GM12875 (cell line): Measurements from ENCODE around the gene DNAJB8.

Experiments used
- H3K4me3 ChIP-seq: one replicate; pipeline ENCODE4 v1.5.1; 2011; ENCODE audit warnings: low read depth, low read length, control low read depth
- CTCF ChIP-seq: IDR thresholded peaks from 2 replicates; pipeline ENCODE4 v1.5.1; 2011; ENCODE audit warnings: low read depth, mild to moderate bottlenecking, control low read depth, inconsistent platforms, low read length, moderate library complexity, borderline replicate concordance; ENCODE audit not compliant: insufficient read depth

Gene DNAJB8

GRCh38 chr3:128443771-128444170 lies 22.9 kb downstream of the DNAJB8 start:
- no peak overlapping the region for H3K4me3 ChIP-seq
- TF ChIP-seq CTCF, result no peak

- TF ChIP-seq CTCF, result no peak
- H3K4me3 ChIP-seq, result no peak overlapping the region
Observed at GRCh38 chr3:128442949-128443348, 23.7 kb downstream of the DNAJB8 start.

GRCh38 chr3:128442070-128442469 lies 24.6 kb downstream of the DNAJB8 start:
- no peak overlapping the region for H3K4me3 ChIP-seq
- no peak for TF ChIP-seq CTCF

GRCh38 chr3:128439226-128439625 lies 27.5 kb downstream of the DNAJB8 start:
- TF ChIP-seq CTCF, result no peak
- no peak overlapping the region for H3K4me3 ChIP-seq

GRCh38 chr3:128438488-128439072 lies 28.1 kb downstream of the DNAJB8 start:
- peak; percentile 79 for TF ChIP-seq CTCF
- H3K4me3 ChIP-seq, result no peak overlapping the region

- no peak overlapping the region for H3K4me3 ChIP-seq
- no peak for TF ChIP-seq CTCF
Observed at GRCh38 chr3:128436214-128436613, 30.5 kb downstream of the DNAJB8 start.

GRCh38 chr3:128435561-128435960 lies 31.1 kb downstream of the DNAJB8 start:
- TF ChIP-seq CTCF, result no peak
- H3K4me3 ChIP-seq, result no peak overlapping the region
